Panc1 (cell line): ENCODE data around the gene MAPKBP1.

ENCODE experiments used
- CTCF ChIP-seq: fragments of 450-650 bp; IDR thresholded peaks from 2 replicates; pipeline ENCODE4 v1.5.1; 2017; ENCODE audit warnings: mild to moderate bottlenecking
- POLR2AphosphoS5 ChIP-seq: IDR thresholded peaks from 2 replicates; pipeline ENCODE4 v1.6.1; 2012; ENCODE audit warnings: mild to moderate bottlenecking, low read depth, low read length, moderate library complexity
- REST ChIP-seq, 2 experiments: IDR thresholded peaks; 2 replicates each; pipeline ENCODE4 v1.6.1; 2011 to 2012; ENCODE audit warnings: low read depth in 2 of 2, control low read depth in 1 of 2, low read length in 1 of 2, mild to moderate bottlenecking in 1 of 2, moderate library complexity in 1 of 2; ENCODE audit not compliant: insufficient read depth in 1 of 2
- TCF7L2 ChIP-seq: IDR thresholded peaks from 2 replicates; pipeline ENCODE4 v1.6.1; 2011; ENCODE audit warnings: mild to moderate bottlenecking, low read depth, low read length, inconsistent platforms

- no peak for TF ChIP-seq CTCF
- no peak for TF ChIP-seq POLR2AphosphoS5
- TF ChIP-seq REST (IDR thresholded peaks at IDR 0.05; ENCODE audit: insufficient read depth in 1 of 2, low read depth in 2 of 2, low read length in 1 of 2), result no peak
- no peak for TF ChIP-seq TCF7L2
These were observed 31.4 kb downstream of the MAPKBP1 start for GRCh38 chr15:41805711-41806110.
